Esophagus squamous epithelium (tissue), 5 donors: Measurements from ENCODE around the gene LPP. TPM values are rescaled to one million over a fixed set of nuclear protein-coding genes. Genes with fewer than 3 reads are reported as not detected.
A peak's percentile ranks its signal among the peaks of the same experiment; 100 is the strongest.

ENCODE experiments used
- DNase-seq: peaks from one replicate; lab custom pipeline; 2025; lab: John Stamatoyannopoulos, UW
- H3K27ac ChIP-seq, 4 donors: fragments of 200-600 bp; sonication (generic); one replicate each; pipeline ENCODE4 v1.5.1; 2016 to 2019; ENCODE audit warnings: mild to moderate bottlenecking in 1 of 4
- H3K27me3 ChIP-seq, 4 donors: fragments of 200-600 bp; sonication (generic); 1 replicate in 3 of 4; 2 replicates in 1 of 4; pipeline versions ENCODE4 v1.5.1 to v1.6.0; 2017 to 2021; ENCODE audit warnings: antibody characterized with exemption in 1 of 4
- H3K36me3 ChIP-seq, 3 donors: fragments of 200-600 bp; sonication (generic); one replicate each; pipeline ENCODE4 v1.5.1; 2016 to 2019
- H3K4me1 ChIP-seq, 3 donors: fragments of 200-600 bp; sonication (generic); one replicate each; pipeline ENCODE4 v1.5.1; 2017 to 2019
- H3K4me3 ChIP-seq, 4 donors: fragments of 200-600 bp; sonication (generic); 1 replicate in 3 of 4; 2 replicates in 1 of 4; pipeline ENCODE4 v1.5.1; 2016 to 2019; ENCODE audit warnings: mild to moderate bottlenecking in 2 of 4, moderate library complexity in 1 of 4
- H3K9me3 ChIP-seq, 3 donors: fragments of 200-600 bp; sonication (generic); one replicate each; pipeline ENCODE4 v1.5.1; 2016 to 2019
- POLR2A ChIP-seq, 4 donors: fragments of 450-650 bp; IDR thresholded peaks; one replicate each; pipeline ENCODE4 v1.6.1; 2017; ENCODE audit warnings: antibody characterized with exemption in 4 of 4, mild to moderate bottlenecking in 4 of 4, moderate library complexity in 3 of 4
- WGBS, 2 donors: methylation state at CpG; one replicate each; pipeline ENCODE4 v1.1.5; 2018; 5-methylcytosine and 5-hydroxymethylcytosine counted together
- intact Hi-C: fragments of 100-400 bp; cut with DNase I; formaldehyde crosslinking; loops from one replicate; pipeline ENCODE4 v1.15.0; 2022
- total RNA-seq, 4 donors: library from RNA; depleted of rRNA; stranded (reverse); fragments of >200 nt; gene quantifications; one replicate each; pipeline ENCODE4 v1.1.0, GENCODE V29; 2016
- TF ChIP-seq, protein P1 (sequence below), 6 experiments: fragments of 450-650 bp in 4 of 6; fragments of 200-600 bp in 2 of 6; sonication (generic) in 2 of 6; IDR thresholded peaks; one replicate each; pipeline ENCODE4 v1.5.1; 2016 to 2019; ENCODE audit warnings: antibody characterized with exemption in 6 of 6, mild to moderate bottlenecking in 4 of 6, moderate library complexity in 4 of 6
- donor health status: DM: yes; HTN: yes; CAD: no.

Gene LPP
- total RNA-seq, 4 donors from 2014 or later = 41.4 to 369 (median 97.3) TPM

DNA sequence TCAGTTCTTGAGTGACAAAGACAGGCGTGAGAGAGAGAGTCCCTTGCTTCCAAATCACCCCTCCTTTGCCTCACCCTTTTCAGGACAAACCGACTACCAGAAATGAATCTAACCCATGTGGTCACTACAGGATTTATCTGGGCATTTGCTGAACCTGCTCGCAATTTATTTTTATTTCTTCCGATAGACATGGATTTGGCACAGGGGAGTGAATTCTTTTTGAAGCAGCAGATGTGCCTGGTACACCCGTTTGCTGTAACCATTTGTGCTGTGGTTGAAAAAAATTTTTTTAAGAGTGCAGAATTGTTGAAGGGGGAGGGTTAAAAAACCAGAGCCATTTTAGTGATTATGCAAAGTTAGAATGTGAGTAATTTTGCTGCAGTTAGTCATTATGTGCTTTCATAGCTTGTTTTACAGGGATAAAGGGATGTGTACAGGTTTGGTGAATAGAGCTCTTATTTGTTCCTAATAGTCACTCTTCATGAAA lies 442.0 kb downstream of the LPP start:
- no peaks in the 10 kb centered on the region for H3K9me3 ChIP-seq
- TF ChIP-seq POLR2A (IDR thresholded peaks at IDR 0.05) = no peak
- TF ChIP-seq, protein P1, sequence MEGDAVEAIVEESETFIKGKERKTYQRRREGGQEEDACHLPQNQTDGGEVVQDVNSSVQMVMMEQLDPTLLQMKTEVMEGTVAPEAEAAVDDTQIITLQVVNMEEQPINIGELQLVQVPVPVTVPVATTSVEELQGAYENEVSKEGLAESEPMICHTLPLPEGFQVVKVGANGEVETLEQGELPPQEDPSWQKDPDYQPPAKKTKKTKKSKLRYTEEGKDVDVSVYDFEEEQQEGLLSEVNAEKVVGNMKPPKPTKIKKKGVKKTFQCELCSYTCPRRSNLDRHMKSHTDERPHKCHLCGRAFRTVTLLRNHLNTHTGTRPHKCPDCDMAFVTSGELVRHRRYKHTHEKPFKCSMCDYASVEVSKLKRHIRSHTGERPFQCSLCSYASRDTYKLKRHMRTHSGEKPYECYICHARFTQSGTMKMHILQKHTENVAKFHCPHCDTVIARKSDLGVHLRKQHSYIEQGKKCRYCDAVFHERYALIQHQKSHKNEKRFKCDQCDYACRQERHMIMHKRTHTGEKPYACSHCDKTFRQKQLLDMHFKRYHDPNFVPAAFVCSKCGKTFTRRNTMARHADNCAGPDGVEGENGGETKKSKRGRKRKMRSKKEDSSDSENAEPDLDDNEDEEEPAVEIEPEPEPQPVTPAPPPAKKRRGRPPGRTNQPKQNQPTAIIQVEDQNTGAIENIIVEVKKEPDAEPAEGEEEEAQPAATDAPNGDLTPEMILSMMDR (IDR thresholded peaks at IDR 0.05) = no peak
- H3K4me3 ChIP-seq = no peak overlapping the region
- H3K27ac ChIP-seq = peak overlapping the region in 2 of 4 donors; percentile 34 to 64
- 62 to 71% methylated on average over 5 of the region's 5 CpGs for WGBS, 2 donors
- no peaks in the 10 kb centered on the region for H3K27me3 ChIP-seq
- H3K36me3 ChIP-seq = no peaks in the 10 kb centered on the region
- intact Hi-C loops = no loop called here
- no peak for DNase-seq
- H3K4me1 ChIP-seq = peaks cover 0 to 30% (median 9%) of the 10 kb centered on the region in 3 donors

DNA sequence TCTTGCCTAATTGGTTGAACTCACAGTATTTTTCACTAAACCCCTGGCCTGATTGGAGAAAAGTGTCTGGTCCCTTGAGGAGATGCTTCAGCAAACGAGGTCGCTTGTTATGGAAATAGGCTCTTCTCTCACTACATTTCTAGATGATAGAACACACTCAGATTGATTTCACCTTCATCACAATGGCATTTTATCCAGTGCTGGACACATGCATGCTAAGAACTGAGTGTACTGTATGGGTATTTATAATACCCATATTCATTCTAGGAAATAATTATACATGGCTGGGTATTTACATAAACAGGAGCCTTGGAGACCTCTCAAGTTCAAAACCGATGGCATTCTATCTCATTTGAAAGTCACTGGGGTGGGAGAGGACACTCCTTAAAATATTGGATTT lies 444.9 kb downstream of the LPP start:
- intact Hi-C loops = no loop called here
- 79 to 90% methylated on average over 3 of the region's 3 CpGs for WGBS, 2 donors
- H3K4me3 ChIP-seq = no peak overlapping the region

DNA sequence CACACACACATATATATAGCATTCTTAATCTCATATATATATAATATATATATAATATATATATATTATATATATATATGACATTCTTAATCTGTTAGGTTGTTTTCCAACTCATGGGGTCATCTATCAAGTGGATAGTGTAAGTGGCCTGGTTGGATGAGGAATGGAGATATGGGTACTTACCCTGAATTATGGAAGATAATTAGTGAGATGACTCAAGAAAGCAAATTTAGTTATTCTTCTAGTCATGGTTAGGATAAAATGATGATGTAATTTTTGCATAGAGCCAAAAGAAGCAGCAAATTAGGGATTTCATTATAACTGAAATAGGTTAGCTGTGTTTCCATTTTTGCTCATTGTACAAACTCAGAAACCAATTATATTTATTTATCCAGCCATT lies 448.2 kb downstream of the LPP start:
- TF ChIP-seq, protein P1 (IDR thresholded peaks at IDR 0.05) = no peak
- TF ChIP-seq POLR2A (IDR thresholded peaks at IDR 0.05) = no peak
- DNase-seq = no peak
- H3K27me3 ChIP-seq = no peaks in the 10 kb centered on the region
- intact Hi-C loops = no loop called here
- no peak overlapping the region for H3K27ac ChIP-seq
- H3K9me3 ChIP-seq = no peaks in the 10 kb centered on the region
- H3K36me3 ChIP-seq = no peaks in the 10 kb centered on the region
- H3K4me1 ChIP-seq = peaks cover 0 to 15% (median 5%) of the 10 kb centered on the region in 3 donors
- no peak overlapping the region for H3K4me3 ChIP-seq

More for the DNA sequence above, 444.9 kb downstream of the LPP start:
- H3K27ac ChIP-seq = peak overlapping the region in 1 of 4 donors; percentile 36
- H3K36me3 ChIP-seq = no peaks in the 10 kb centered on the region
- DNase-seq = no peak
- H3K27me3 ChIP-seq = no peaks in the 10 kb centered on the region
- H3K4me1 ChIP-seq = peaks cover 0 to 24% (median 5%) of the 10 kb centered on the region in 3 donors
- H3K9me3 ChIP-seq = no peaks in the 10 kb centered on the region
- TF ChIP-seq, protein P1 (IDR thresholded peaks at IDR 0.05) = no peak
- TF ChIP-seq POLR2A (IDR thresholded peaks at IDR 0.05) = no peak

GRCh38 chr3:188602620-188603019 lies 448.7 kb downstream of the LPP start:
- no peaks in the 10 kb centered on the region for H3K27me3 ChIP-seq
- H3K27ac ChIP-seq = no peak overlapping the region
- H3K36me3 ChIP-seq = no peaks in the 10 kb centered on the region
- DNase-seq = no peak
- H3K4me1 ChIP-seq = peaks cover 0 to 15% (median 5%) of the 10 kb centered on the region in 3 donors
- intact Hi-C loops = no loop called here
- no peaks in the 10 kb centered on the region for H3K9me3 ChIP-seq
- WGBS, 2 donors = 80 to 91% methylated on average over 3 of the region's 3 CpGs
- TF ChIP-seq, protein P1 (IDR thresholded peaks at IDR 0.05) = no peak
- no peak for TF ChIP-seq POLR2A (IDR thresholded peaks at IDR 0.05)
- no peak overlapping the region for H3K4me3 ChIP-seq

- H3K4me1 ChIP-seq = peaks cover 0 to 18% (median 5%) of the 10 kb centered on the region in 3 donors
- peaks cover 0 to 10% (median 7%) of the 10 kb centered on the region in 3 donors for H3K36me3 ChIP-seq
- H3K27ac ChIP-seq = peak overlapping the region in 2 of 4 donors; percentile 6 to 29
- no peak overlapping the region for H3K4me3 ChIP-seq
- 79 to 80% methylated on average over 1 of the region's 1 CpG for WGBS, 2 donors
- TF ChIP-seq, protein P1 (IDR thresholded peaks at IDR 0.05) = no peak
- no peak for TF ChIP-seq POLR2A (IDR thresholded peaks at IDR 0.05)
- intact Hi-C loops = no loop called here
- no peaks in the 10 kb centered on the region for H3K9me3 ChIP-seq
- no peaks in the 10 kb centered on the region for H3K27me3 ChIP-seq
- DNase-seq = no peak
Measured at GRCh38 chr3:188604651-188605050, 450.7 kb downstream of the LPP start.
